WTC11 (cell line): ENCODE results near the gene PI4KB.

Experiments used
- MAX ChIP-seq: sonication (generic); formaldehyde crosslinking; IDR thresholded peaks from 2 replicates; pipeline ENCODE4 v1.8.0; 2022; ENCODE audit warnings: mild to moderate bottlenecking, missing genetic modification reagents
- MLX ChIP-seq: sonication (generic); formaldehyde crosslinking; IDR thresholded peaks from 2 replicates; pipeline ENCODE4 v1.8.1; 2023; ENCODE audit warnings: mild to moderate bottlenecking, missing genetic modification reagents, moderate library complexity
- NR1H2 ChIP-seq: sonication (generic); formaldehyde crosslinking; IDR thresholded peaks from 2 replicates; pipeline ENCODE4 v1.9.0; 2021; ENCODE audit warnings: mild to moderate bottlenecking, moderate library complexity, missing genetic modification reagents
- NR2C2 ChIP-seq: sonication (generic); formaldehyde crosslinking; IDR thresholded peaks from 2 replicates; pipeline ENCODE4 v1.8.0; 2022; ENCODE audit warnings: mild to moderate bottlenecking, missing genetic modification reagents
- ZNF219 ChIP-seq: sonication (generic); formaldehyde crosslinking; IDR thresholded peaks from 2 replicates; pipeline ENCODE4 v1.8.0; 2023; ENCODE audit warnings: missing genetic modification reagents, mild to moderate bottlenecking, borderline replicate concordance
- TF ChIP-seq, protein P1 (sequence below): fragments of 200-600 bp; IDR thresholded peaks from 2 replicates; pipeline ENCODE4 v1.8.0; 2022; ENCODE audit warnings: antibody characterized with exemption

GRCh38 chr1:151251656-151252470, 75.4 kb downstream of the PI4KB start:
- TF ChIP-seq, protein P1, sequence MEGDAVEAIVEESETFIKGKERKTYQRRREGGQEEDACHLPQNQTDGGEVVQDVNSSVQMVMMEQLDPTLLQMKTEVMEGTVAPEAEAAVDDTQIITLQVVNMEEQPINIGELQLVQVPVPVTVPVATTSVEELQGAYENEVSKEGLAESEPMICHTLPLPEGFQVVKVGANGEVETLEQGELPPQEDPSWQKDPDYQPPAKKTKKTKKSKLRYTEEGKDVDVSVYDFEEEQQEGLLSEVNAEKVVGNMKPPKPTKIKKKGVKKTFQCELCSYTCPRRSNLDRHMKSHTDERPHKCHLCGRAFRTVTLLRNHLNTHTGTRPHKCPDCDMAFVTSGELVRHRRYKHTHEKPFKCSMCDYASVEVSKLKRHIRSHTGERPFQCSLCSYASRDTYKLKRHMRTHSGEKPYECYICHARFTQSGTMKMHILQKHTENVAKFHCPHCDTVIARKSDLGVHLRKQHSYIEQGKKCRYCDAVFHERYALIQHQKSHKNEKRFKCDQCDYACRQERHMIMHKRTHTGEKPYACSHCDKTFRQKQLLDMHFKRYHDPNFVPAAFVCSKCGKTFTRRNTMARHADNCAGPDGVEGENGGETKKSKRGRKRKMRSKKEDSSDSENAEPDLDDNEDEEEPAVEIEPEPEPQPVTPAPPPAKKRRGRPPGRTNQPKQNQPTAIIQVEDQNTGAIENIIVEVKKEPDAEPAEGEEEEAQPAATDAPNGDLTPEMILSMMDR, result peak; percentile 58
- TF ChIP-seq MLX (CRISPR knock-in tag), result no peak
- TF ChIP-seq NR1H2, result no peak
- TF ChIP-seq ZNF219, result no peak
- no peak for TF ChIP-seq NR2C2
- TF ChIP-seq MAX (CRISPR knock-in tag), result no peak
